ENCODE results near the gene SFSWAP. TPM values are rescaled to one million over a fixed set of nuclear protein-coding genes. Genes with fewer than 3 reads are reported as not detected.
"Not testable (repeated sequence)": the region's sequence is repeated elsewhere in the genome, so short reads cannot be mapped to it uniquely, and the experiment has no call there.

The SFSWAP gene
- total RNA-seq, 1 donor from 2014 or later, result 33.1 TPM

- not testable (repeated sequence) for DNase-seq (ENCODE audit: extremely low read depth, low read depth, low spot score)
Observed at GRCh38 chr12:131679186-131679585, 31.7 kb upstream of the SFSWAP start.

GRCh38 chr12:131679816-131680215 lies 31.1 kb upstream of the SFSWAP start:
- DNase-seq (ENCODE audit: extremely low read depth, low read depth, low spot score), result not testable (repeated sequence)

- not testable (repeated sequence) for DNase-seq (ENCODE audit: extremely low read depth, low read depth, low spot score)
Observed at GRCh38 chr12:131680392-131681256, 30.3 kb upstream of the SFSWAP start.

- no peak for DNase-seq (ENCODE audit: extremely low read depth, low read depth, low spot score)
Observed at GRCh38 chr12:131681257-131681620, 29.7 kb upstream of the SFSWAP start.

- DNase-seq (ENCODE audit: extremely low read depth, low read depth, low spot score), result not testable (repeated sequence)
Observed at GRCh38 chr12:131681746-131682509, 29.0 kb upstream of the SFSWAP start.

GRCh38 chr12:131682510-131682895 lies 28.4 kb upstream of the SFSWAP start:
- DNase-seq (ENCODE audit: extremely low read depth, low read depth, low spot score), result no peak

- no peak for DNase-seq (ENCODE audit: extremely low read depth, low read depth, low spot score)
Observed at GRCh38 chr12:131683266-131684014, 27.4 kb upstream of the SFSWAP start.

GRCh38 chr12:131684015-131684725 lies 26.7 kb upstream of the SFSWAP start:
- no peak for DNase-seq (ENCODE audit: extremely low read depth, low read depth, low spot score)

GRCh38 chr12:131687346-131688125 lies 23.4 kb upstream of the SFSWAP start:
- no peak for DNase-seq (ENCODE audit: extremely low read depth, low read depth, low spot score)

GRCh38 chr12:131688131-131688844 lies 22.6 kb upstream of the SFSWAP start:
- no peak for DNase-seq (ENCODE audit: extremely low read depth, low read depth, low spot score)

- DNase-seq (ENCODE audit: extremely low read depth, low read depth, low spot score), result no peak
Observed at GRCh38 chr12:131688845-131689154, 22.1 kb upstream of the SFSWAP start.

GRCh38 chr12:131690320-131690719 lies 20.6 kb upstream of the SFSWAP start:
- no peak for DNase-seq (ENCODE audit: extremely low read depth, low read depth, low spot score)

- DNase-seq (ENCODE audit: extremely low read depth, low read depth, low spot score), result no peak
Observed at GRCh38 chr12:131692431-131692830, 18.5 kb upstream of the SFSWAP start.

- no peak for DNase-seq (ENCODE audit: extremely low read depth, low read depth, low spot score)
Observed at GRCh38 chr12:131693149-131693548, 17.7 kb upstream of the SFSWAP start.

GRCh38 chr12:131694116-131694838 lies 16.6 kb upstream of the SFSWAP start:
- no peak for DNase-seq (ENCODE audit: extremely low read depth, low read depth, low spot score)

- DNase-seq (ENCODE audit: extremely low read depth, low read depth, low spot score), result no peak
Observed at GRCh38 chr12:131695968-131696367, 14.9 kb upstream of the SFSWAP start.

- DNase-seq (ENCODE audit: extremely low read depth, low read depth, low spot score), result no peak
Observed at GRCh38 chr12:131698286-131698685, 12.6 kb upstream of the SFSWAP start.

- no peak for DNase-seq (ENCODE audit: extremely low read depth, low read depth, low spot score)
Observed at GRCh38 chr12:131699434-131699833, 11.5 kb upstream of the SFSWAP start.

GRCh38 chr12:131700271-131700670 lies 10.6 kb upstream of the SFSWAP start:
- DNase-seq (ENCODE audit: extremely low read depth, low read depth, low spot score), result no peak

Measured in glomerular endothelial cell (primary cell).